AG09319 (cell line): ENCODE data around the gene MGA.

Experiments
- DNase-seq: peaks from one replicate; pipeline ENCODE4 v3.0.0-alpha.2; 2010; ENCODE audit warnings: low read depth; ENCODE audit errors: extremely low read depth
- CTCF ChIP-seq: IDR thresholded peaks from 2 replicates; pipeline ENCODE4 v1.5.1; 2011; ENCODE audit warnings: low read depth, mild to moderate bottlenecking, inconsistent platforms, low read length, moderate library complexity

Gene MGA

DNA sequence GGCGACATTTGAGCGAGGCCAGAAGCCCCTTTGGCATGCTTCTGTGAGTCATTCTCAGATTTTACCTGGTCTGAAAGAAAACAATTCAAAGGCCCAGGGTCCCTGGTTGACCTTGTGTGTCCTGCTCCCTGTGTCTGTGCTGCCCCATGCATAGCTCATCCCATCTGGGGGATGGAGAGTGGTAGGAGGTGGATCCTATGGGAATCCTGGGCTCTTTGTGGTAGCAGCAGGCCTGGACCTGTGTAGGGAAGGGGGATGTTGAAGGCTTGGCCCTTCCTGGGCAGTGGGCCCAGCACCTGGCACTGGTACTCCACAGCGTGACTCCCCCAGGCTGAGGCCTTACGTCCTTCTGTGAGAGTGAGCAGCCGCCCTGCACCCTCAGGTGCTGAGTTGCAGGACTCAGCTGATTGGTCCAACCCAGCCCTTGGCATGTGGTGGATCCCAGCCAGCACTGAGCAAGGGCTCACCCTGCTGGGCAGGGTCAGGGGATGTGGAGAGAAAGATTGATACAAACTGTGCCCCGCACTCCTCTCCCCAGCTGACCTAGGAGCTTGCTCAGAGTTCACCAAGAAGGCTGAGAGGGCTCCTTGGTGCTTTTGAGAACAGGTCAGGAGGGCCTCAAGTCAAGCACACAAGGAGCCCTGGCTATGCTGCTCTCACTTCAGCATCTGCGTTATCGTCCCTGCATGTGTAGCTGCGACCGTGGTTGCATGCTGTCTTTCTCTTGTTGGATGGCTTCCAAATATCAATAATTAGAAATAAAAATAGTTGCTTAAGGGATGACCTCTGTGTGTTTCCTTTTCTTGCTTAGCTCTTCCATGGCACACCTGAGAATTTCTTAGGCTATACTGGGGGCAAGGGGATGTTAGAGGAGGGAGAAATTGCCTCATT, 146.3 kb downstream of the MGA start:
- no peak for TF ChIP-seq CTCF
- no peak for DNase-seq

- DNase-seq, result no peak
- no peak for TF ChIP-seq CTCF
Measured at GRCh38 chr15:41809121-41809520, 148.9 kb downstream of the MGA start.

DNA sequence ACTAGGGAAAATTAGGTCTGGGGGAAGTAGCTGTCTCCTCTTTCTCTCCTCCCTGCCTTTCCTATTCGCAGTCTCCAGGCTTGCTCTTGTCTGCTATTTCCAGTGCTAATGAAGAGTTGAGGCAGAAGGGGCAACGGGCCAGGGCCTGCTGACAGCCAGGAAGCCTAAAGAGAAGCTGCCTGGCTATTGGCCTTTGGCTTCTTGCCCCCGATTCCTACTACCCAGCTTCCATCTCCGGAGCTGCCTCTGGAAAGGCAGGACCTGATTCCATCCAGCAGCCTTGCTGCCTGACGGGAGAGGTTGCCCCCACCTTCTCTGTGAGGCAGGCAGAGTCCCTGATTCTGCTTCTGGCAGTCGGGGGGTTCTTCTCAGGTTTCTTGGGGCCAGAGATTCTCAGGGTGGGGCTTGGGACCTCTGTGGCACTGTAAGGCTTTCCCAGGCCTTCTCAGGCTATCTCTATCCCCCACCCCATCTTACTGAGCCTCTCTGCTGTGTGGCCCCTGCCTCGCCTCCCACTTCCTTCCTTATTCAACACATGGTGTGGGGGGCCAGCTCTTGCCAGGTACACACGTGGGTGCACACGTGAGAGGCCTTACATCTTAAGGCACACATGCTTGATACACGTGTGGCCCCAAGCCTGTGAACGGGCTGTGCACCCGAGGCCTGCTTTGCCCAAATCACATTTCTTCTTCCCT, 149.5 kb downstream of the MGA start:
- DNase-seq, result no peak
- TF ChIP-seq CTCF, result no peak

DNA sequence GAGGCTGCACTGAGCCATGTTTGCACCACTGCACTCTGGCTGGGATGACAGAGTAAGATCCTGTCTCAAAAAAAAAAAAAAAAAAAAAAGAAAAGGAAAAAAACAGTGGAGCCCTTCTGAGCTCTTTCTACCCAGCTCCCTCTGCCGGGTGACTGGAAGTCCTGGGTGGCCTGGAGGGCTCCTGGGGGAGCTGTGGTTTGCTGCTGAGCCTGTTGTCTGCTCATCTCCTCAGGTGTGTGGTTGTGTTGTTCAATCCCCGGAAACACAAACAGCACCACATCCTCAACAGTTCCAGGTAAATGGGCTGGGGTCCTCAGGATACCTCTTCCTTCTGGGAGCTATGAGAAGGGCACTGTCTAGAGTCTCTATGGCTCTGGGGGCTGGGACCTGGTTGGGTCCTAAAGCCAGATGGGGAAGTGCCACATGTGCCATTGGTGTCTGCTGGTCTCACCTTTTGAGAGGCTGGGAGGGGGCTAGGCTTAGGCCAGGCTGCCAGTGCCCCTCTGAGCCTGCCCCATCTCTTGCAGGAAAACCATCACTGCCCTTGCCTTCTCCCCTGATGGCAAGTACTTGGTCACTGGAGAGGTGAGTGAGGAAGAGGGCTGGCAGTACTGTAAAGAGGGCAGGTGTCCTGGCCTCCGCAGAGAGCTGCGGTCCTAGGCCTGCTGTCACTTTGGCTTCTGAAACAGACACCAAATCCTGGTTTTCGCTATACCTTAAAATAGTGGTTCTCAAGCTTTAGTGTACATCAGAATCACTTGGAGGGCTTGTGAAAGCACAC, 150.6 kb downstream of the MGA start:
- no peak for TF ChIP-seq CTCF
- DNase-seq, result no peak

- peak; percentile 93 for TF ChIP-seq CTCF
- peak; percentile 66 for DNase-seq
Measured at GRCh38 chr15:41811432-41812195, 151.4 kb downstream of the MGA start.

- TF ChIP-seq CTCF, result no peak
- no peak for DNase-seq
Measured at GRCh38 chr15:41812820-41813375, 152.7 kb downstream of the MGA start.
